ENCODE measurements around the gene TNIK.

Gene TNIK

GRCh38 chr3:171092467-171092911, 367.7 kb downstream of the TNIK start:
- no peak for TF ChIP-seq CTCF (IDR thresholded peaks at IDR 0.05; ENCODE audit: low read depth, low read length)
- Histone ChIP-seq H3K27me3 (no peaks in the 10 kb centered on the region), H3K36me3 (no peaks in the 10 kb centered on the region), H3K4me1 (peaks cover 15% of the 10 kb centered on the region), H3K9me3 (no peaks in the 10 kb centered on the region), H3K4me3 (ENCODE audit: low read depth, low read length) (no peak overlapping the region)
- no peak for DNase-seq

- H3K4me3 ChIP-seq (ENCODE audit: low read depth, low read length): no peak overlapping the region
- TF ChIP-seq CTCF (IDR thresholded peaks at IDR 0.05; ENCODE audit: low read depth, low read length): no peak
- H3K27me3 ChIP-seq: no peaks in the 10 kb centered on the region
- H3K9me3 ChIP-seq: no peaks in the 10 kb centered on the region
- H3K4me1 ChIP-seq: peaks cover 15% of the 10 kb centered on the region
- DNase-seq: no peak
- no peaks in the 10 kb centered on the region for H3K36me3 ChIP-seq
Measured at GRCh38 chr3:171090321-171090720, 369.9 kb downstream of the TNIK start.

GRCh38 chr3:171088964-171089754, 371.0 kb downstream of the TNIK start:
- Histone ChIP-seq H3K36me3 (no peaks in the 10 kb centered on the region), H3K9me3 (no peaks in the 10 kb centered on the region), H3K4me3 (ENCODE audit: low read depth, low read length) (no peak overlapping the region), H3K4me1 (peaks cover 15% of the 10 kb centered on the region), H3K27me3 (no peaks in the 10 kb centered on the region)
- TF ChIP-seq CTCF (IDR thresholded peaks at IDR 0.05; ENCODE audit: low read depth, low read length): no peak
- DNase-seq: no peak

- H3K4me3 ChIP-seq (ENCODE audit: low read depth, low read length): no peak overlapping the region
- peaks cover 15% of the 10 kb centered on the region for H3K4me1 ChIP-seq
- no peak for TF ChIP-seq CTCF (IDR thresholded peaks at IDR 0.05; ENCODE audit: low read depth, low read length)
- H3K27me3 ChIP-seq: no peaks in the 10 kb centered on the region
- H3K9me3 ChIP-seq: no peaks in the 10 kb centered on the region
- no peaks in the 10 kb centered on the region for H3K36me3 ChIP-seq
- no peak for DNase-seq
Measured at GRCh38 chr3:171088496-171088895, 371.7 kb downstream of the TNIK start.

- no peak overlapping the region for H3K4me3 ChIP-seq (ENCODE audit: low read depth, low read length)
- no peaks in the 10 kb centered on the region for H3K9me3 ChIP-seq
- no peak for TF ChIP-seq CTCF (IDR thresholded peaks at IDR 0.05; ENCODE audit: low read depth, low read length)
- peaks cover 15% of the 10 kb centered on the region for H3K4me1 ChIP-seq
- H3K27me3 ChIP-seq: no peaks in the 10 kb centered on the region
- H3K36me3 ChIP-seq: no peaks in the 10 kb centered on the region
- DNase-seq: no peak
Measured at GRCh38 chr3:171086914-171087313, 373.3 kb downstream of the TNIK start.

- DNase-seq: no peak
- H3K27me3 ChIP-seq: no peaks in the 10 kb centered on the region
- TF ChIP-seq CTCF (IDR thresholded peaks at IDR 0.05; ENCODE audit: low read depth, low read length): no peak
Measured at GRCh38 chr3:171077261-171077660, 382.9 kb downstream of the TNIK start.

More at GRCh38 chr3:171077261-171077660, 382.9 kb downstream of the TNIK start:
- Histone ChIP-seq H3K36me3 (no peaks in the 10 kb centered on the region), H3K4me3 (ENCODE audit: low read depth, low read length) (no peak overlapping the region), H3K4me1 (no peaks in the 10 kb centered on the region), H3K9me3 (no peaks in the 10 kb centered on the region)
